Measurements from ENCODE around the gene RSL24D1. TPM values are rescaled to one million over a fixed set of nuclear protein-coding genes. Genes with fewer than 3 reads are reported as not detected.

RSL24D1 gene
- total RNA-seq, 1 experiment from 2014 or later, result 111 TPM

GRCh38 chr15:55222588-55222987, 25.8 kb upstream of the RSL24D1 start:
- TF ChIP-seq, protein P1, sequence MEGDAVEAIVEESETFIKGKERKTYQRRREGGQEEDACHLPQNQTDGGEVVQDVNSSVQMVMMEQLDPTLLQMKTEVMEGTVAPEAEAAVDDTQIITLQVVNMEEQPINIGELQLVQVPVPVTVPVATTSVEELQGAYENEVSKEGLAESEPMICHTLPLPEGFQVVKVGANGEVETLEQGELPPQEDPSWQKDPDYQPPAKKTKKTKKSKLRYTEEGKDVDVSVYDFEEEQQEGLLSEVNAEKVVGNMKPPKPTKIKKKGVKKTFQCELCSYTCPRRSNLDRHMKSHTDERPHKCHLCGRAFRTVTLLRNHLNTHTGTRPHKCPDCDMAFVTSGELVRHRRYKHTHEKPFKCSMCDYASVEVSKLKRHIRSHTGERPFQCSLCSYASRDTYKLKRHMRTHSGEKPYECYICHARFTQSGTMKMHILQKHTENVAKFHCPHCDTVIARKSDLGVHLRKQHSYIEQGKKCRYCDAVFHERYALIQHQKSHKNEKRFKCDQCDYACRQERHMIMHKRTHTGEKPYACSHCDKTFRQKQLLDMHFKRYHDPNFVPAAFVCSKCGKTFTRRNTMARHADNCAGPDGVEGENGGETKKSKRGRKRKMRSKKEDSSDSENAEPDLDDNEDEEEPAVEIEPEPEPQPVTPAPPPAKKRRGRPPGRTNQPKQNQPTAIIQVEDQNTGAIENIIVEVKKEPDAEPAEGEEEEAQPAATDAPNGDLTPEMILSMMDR (conservative IDR thresholded peaks at IDR 0.05), result no peak
- H3K27ac ChIP-seq (ENCODE audit: insufficient read length, low read depth, low read length), result no peak overlapping the region
- no peak overlapping the region for H3K4me2 ChIP-seq (ENCODE audit: insufficient read depth, insufficient read length, low read length)
- H3K9me3 Mint-ChIP-seq, result no peaks in the 10 kb centered on the region
- no peak overlapping the region for H3T11ph ChIP-seq (ENCODE audit: low read length)
- no peak overlapping the region for H3K14ac ChIP-seq (ENCODE audit: insufficient read depth, low read length)
- H2BK15ac ChIP-seq (ENCODE audit: low read depth, low read length), result no peak overlapping the region
- no peak overlapping the region for H2AFZ ChIP-seq (ENCODE audit: low read length)
- no peak overlapping the region for H3K4me3 Mint-ChIP-seq
- no peak overlapping the region for H2BK120ac ChIP-seq (ENCODE audit: low read depth, low read length, poor library complexity, severe bottlenecking)
- no peaks in the 10 kb centered on the region for H3K27me3 ChIP-seq (ENCODE audit: insufficient read depth, low read length)
- H3K36me3 Mint-ChIP-seq (ENCODE audit: insufficient read depth in 1 of 3, low read depth in 3 of 3), result no peaks in the 10 kb centered on the region; a peak in 1 of 7 replicates
- no peaks in the 10 kb centered on the region for H3K27me3 Mint-ChIP-seq (ENCODE audit: low read depth)
- H3K23ac ChIP-seq (ENCODE audit: insufficient read length, low read depth, low read length), result no peak overlapping the region
- no peak overlapping the region for H2BK5ac ChIP-seq (ENCODE audit: insufficient read length, low read length)
- H3K9me3 ChIP-seq (ENCODE audit: control insufficient read depth, low read depth, low read length), result no peaks in the 10 kb centered on the region
- peak overlapping the region in 1 of 3 experiments; percentile 11; a peak in 1 of 7 replicates for H3K27ac Mint-ChIP-seq
- H2AK5ac ChIP-seq (ENCODE audit: insufficient read length, low read length), result no peak overlapping the region
- no peak overlapping the region for H3K18ac ChIP-seq (ENCODE audit: insufficient read length, low read depth, low read length)
- H4K5ac ChIP-seq (ENCODE audit: insufficient read length, low read depth, low read length), result no peak overlapping the region
- no peak overlapping the region for H2BK20ac ChIP-seq (ENCODE audit: low read depth, low read length, poor library complexity, severe bottlenecking)
- no peak overlapping the region for H4K8ac ChIP-seq (replicated peaks; ENCODE audit: insufficient read length, low read depth, low read length)
- H3K9ac ChIP-seq (ENCODE audit: extremely low read depth, insufficient read length, low read length), result no peak overlapping the region
- no peaks in the 10 kb centered on the region for H3K23me2 ChIP-seq (ENCODE audit: insufficient read length, low read depth, low read length, poor library complexity, severe bottlenecking)
- no peaks in the 10 kb centered on the region for H3K79me2 ChIP-seq (ENCODE audit: insufficient read depth, low read length)
- H4K20me1 ChIP-seq (ENCODE audit: control insufficient read depth, insufficient read depth, insufficient read length), result no peaks in the 10 kb centered on the region
- no peak overlapping the region for H3K4ac ChIP-seq (ENCODE audit: low read depth, low read length)
- no peak overlapping the region for H2BK12ac ChIP-seq (ENCODE audit: insufficient read length, low read depth, low read length)
- peaks cover 5 to 9% of the 10 kb centered on the region in 2 experiments for H3K4me1 Mint-ChIP-seq
- H3K79me1 ChIP-seq (ENCODE audit: insufficient read depth, low read depth, low read length, poor library complexity, severe bottlenecking), result no peaks in the 10 kb centered on the region
- no peak for DNase-seq
- H4K91ac ChIP-seq (ENCODE audit: insufficient read length, low read depth, low read length), result no peak overlapping the region
- no peaks in the 10 kb centered on the region; the same call in 1 of the 2 replicates for H3K4me1 ChIP-seq (ENCODE audit: insufficient read depth, low read length)
- no peak overlapping the region for H3K56ac ChIP-seq (ENCODE audit: insufficient read length, low read depth, low read length)

All from H9 (cell line).